ENCODE data around the gene AQR. TPM values are rescaled to one million over a fixed set of nuclear protein-coding genes. Genes with fewer than 3 reads are reported as not detected.

The AQR gene
- total RNA-seq, 1 donor from 2014 or later = 43.3 TPM

DNA sequence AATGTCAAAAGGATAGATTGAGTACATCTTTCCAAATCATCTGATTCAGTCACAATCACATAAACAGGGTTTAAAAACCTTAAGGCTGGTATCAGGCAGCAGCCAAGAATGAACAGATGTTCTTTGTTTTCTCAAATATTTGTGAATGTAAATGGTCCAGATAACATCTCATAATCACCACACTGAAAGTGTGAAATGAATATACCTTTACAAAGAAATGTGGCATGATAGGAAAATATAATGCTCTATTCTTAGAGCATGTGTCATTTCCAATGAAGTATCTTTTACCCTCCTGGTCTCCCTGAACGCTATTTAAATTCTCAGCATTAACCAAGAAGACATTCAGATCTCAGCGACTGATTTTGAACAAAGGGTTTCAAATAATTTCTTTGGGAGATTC, 165.4 kb downstream of the AQR start:
- Mint-ChIP-seq H3K9me3 (ENCODE audit: low read depth) (no peaks in the 10 kb centered on the region), H3K4me1 (ENCODE audit: low read depth) (no peaks in the 10 kb centered on the region), H3K36me3 (ENCODE audit: insufficient read depth) (no peaks in the 10 kb centered on the region), H3K4me3 (ENCODE audit: low read depth) (no peak overlapping the region), H3K27ac (no peak overlapping the region), H3K27me3 (peaks cover 14% of the 10 kb centered on the region)
- TF ChIP-seq, protein P1, sequence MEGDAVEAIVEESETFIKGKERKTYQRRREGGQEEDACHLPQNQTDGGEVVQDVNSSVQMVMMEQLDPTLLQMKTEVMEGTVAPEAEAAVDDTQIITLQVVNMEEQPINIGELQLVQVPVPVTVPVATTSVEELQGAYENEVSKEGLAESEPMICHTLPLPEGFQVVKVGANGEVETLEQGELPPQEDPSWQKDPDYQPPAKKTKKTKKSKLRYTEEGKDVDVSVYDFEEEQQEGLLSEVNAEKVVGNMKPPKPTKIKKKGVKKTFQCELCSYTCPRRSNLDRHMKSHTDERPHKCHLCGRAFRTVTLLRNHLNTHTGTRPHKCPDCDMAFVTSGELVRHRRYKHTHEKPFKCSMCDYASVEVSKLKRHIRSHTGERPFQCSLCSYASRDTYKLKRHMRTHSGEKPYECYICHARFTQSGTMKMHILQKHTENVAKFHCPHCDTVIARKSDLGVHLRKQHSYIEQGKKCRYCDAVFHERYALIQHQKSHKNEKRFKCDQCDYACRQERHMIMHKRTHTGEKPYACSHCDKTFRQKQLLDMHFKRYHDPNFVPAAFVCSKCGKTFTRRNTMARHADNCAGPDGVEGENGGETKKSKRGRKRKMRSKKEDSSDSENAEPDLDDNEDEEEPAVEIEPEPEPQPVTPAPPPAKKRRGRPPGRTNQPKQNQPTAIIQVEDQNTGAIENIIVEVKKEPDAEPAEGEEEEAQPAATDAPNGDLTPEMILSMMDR (IDR thresholded peaks at IDR 0.05; ENCODE audit: unreplicated experiment) = no peak
- no peak for DNase-seq (ENCODE audit: low spot score, unreplicated experiment)

DNA sequence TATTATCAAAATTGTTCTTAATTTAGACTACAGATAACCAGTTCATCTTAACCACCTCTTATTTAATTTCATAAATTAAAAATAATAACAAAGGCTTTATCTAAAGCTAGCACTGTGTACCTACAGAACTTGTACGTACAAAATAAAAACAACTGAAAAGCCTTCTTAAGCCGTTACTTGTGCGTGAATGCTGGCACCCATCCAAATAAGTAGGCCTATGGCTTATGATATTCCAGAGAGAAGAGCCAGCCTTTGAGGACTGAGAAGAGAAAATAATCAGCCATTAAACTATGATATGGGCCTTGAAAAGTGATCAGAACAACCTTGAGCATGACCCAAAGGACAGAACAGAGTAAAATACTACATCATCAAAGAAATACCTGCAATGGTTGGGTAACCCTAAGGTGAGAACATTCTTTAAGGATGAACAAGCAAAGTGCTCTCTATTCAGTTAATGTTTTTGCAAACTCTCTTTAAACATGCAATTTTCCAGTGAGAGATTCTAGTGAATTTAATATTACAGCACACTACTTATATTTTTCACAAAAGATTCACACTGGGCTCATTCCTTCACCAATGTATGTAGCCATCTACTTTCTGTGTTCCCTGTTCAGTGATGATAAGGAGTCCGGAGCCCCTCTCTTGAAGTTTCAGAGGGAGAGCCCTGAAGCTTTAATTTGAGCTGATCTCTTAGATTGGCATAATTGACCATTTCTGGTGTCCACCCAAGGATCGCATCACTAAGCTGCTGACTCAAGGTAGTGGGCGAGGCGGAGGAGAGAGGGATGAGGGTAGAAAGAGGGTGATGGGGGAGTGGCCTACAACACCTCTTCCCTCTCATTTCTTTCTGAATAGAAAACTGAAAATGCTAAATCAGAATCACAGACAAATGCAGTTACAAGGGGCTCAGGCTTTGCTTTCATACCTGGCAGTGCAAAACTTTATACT, 166.5 kb downstream of the AQR start:
- Mint-ChIP-seq H3K4me3 (ENCODE audit: low read depth) (no peak overlapping the region), H3K36me3 (ENCODE audit: insufficient read depth) (no peaks in the 10 kb centered on the region), H3K4me1 (ENCODE audit: low read depth) (no peaks in the 10 kb centered on the region), H3K9me3 (ENCODE audit: low read depth) (no peaks in the 10 kb centered on the region), H3K27me3 (peaks cover 18% of the 10 kb centered on the region), H3K27ac (no peak overlapping the region)
- TF ChIP-seq, protein P1 (IDR thresholded peaks at IDR 0.05; ENCODE audit: unreplicated experiment) = no peak
- no peak for DNase-seq (ENCODE audit: low spot score, unreplicated experiment)

- H3K27me3 Mint-ChIP-seq = peaks cover 21% of the 10 kb centered on the region
- no peaks in the 10 kb centered on the region for H3K9me3 Mint-ChIP-seq (ENCODE audit: low read depth)
- H3K36me3 Mint-ChIP-seq (ENCODE audit: insufficient read depth) = no peaks in the 10 kb centered on the region
- no peak overlapping the region for H3K4me3 Mint-ChIP-seq (ENCODE audit: low read depth)
- DNase-seq (ENCODE audit: low spot score, unreplicated experiment) = no peak
- no peak overlapping the region for H3K27ac Mint-ChIP-seq
- TF ChIP-seq, protein P1 (IDR thresholded peaks at IDR 0.05; ENCODE audit: unreplicated experiment) = no peak
- H3K4me1 Mint-ChIP-seq (ENCODE audit: low read depth) = no peaks in the 10 kb centered on the region
Measured at GRCh38 chr15:34802371-34802770, 167.2 kb downstream of the AQR start.

Other genes with a start within 250 kb of the AQR start
- gene GJD2, start 214.7 kb downstream of the AQR start, total RNA-seq = 0.27 and 0.38 TPM in 2 replicates
- 3.5 and 5.3 TPM in 2 replicates for gene ACTC1, start 174.2 kb downstream of the AQR start, total RNA-seq
- 57.8 and 60.1 TPM in 2 replicates for gene ZNF770, start 18.5 kb upstream of the AQR start, total RNA-seq
- 0.36 and 0.75 TPM in 2 replicates for gene NANOGP8, start 115.6 kb upstream of the AQR start, total RNA-seq